Vagina (tissue), 2 donors: ENCODE data around the gene PWWP2B.

Experiments used
- POLR2A ChIP-seq, 2 donors: fragments of 450-650 bp; IDR thresholded peaks; one replicate each; pipeline ENCODE4 v1.6.1; 2017; ENCODE audit warnings: antibody characterized with exemption in 2 of 2, mild to moderate bottlenecking in 2 of 2, moderate library complexity in 2 of 2
- POLR2AphosphoS5 ChIP-seq, 2 donors: sonication (generic); formaldehyde crosslinking; IDR thresholded peaks; one replicate each; pipeline ENCODE4 v1.9.0; 2017; ENCODE audit warnings: antibody characterized with exemption in 2 of 2, mild to moderate bottlenecking in 2 of 2, low read depth in 1 of 2; ENCODE audit not compliant: insufficient read depth in 1 of 2
- TF ChIP-seq, protein P1 (sequence below), 3 experiments: fragments of 450-650 bp in 2 of 3; fragments of 200-600 bp in 1 of 3; sonication (generic) in 1 of 3; IDR thresholded peaks; one replicate each; pipeline ENCODE4 v1.5.1; 2017 to 2019; ENCODE audit warnings: antibody characterized with exemption in 3 of 3, mild to moderate bottlenecking in 2 of 3, moderate library complexity in 2 of 3

DNA sequence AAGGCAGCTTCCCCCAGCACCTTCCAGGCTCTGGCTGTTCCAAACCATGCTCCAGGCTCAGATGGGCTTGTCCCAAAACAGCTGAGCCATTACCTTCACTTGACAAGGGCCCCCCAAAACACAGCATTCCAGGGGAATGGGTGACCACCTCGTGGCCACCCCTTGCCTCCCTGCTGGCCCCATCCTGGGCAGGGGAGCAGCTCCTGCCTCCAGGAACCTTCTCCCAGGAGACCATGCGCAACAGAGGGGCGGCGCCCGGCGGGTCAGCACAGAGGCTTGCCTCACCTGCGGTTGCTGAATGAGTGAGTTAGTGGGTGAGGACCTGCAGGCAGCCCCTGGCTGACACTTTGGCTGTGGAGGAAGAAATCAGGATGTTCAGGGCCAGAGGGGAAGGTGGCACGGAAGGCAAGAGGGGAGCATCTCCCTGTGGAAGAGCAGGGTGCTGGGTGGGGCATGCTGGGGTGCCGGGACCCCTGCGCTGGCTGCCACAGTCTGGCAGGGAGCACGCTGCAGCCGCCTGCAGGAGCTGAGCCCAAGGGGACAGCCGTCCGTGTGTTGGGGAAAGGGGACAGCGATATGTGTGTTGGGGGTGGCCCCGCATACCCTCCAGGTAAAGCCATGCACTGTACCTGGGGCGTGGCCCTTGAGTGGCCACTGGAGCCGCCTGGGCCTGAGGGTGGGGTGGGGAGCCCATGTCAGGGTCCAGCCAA, 54.7 kb downstream of the PWWP2B start:
- TF ChIP-seq, protein P1, sequence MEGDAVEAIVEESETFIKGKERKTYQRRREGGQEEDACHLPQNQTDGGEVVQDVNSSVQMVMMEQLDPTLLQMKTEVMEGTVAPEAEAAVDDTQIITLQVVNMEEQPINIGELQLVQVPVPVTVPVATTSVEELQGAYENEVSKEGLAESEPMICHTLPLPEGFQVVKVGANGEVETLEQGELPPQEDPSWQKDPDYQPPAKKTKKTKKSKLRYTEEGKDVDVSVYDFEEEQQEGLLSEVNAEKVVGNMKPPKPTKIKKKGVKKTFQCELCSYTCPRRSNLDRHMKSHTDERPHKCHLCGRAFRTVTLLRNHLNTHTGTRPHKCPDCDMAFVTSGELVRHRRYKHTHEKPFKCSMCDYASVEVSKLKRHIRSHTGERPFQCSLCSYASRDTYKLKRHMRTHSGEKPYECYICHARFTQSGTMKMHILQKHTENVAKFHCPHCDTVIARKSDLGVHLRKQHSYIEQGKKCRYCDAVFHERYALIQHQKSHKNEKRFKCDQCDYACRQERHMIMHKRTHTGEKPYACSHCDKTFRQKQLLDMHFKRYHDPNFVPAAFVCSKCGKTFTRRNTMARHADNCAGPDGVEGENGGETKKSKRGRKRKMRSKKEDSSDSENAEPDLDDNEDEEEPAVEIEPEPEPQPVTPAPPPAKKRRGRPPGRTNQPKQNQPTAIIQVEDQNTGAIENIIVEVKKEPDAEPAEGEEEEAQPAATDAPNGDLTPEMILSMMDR (IDR thresholded peaks at IDR 0.05), result no peak
- TF ChIP-seq POLR2AphosphoS5 (IDR thresholded peaks at IDR 0.05; ENCODE audit: insufficient read depth in 1 of 2, low read depth in 1 of 2), result no peak
- no peak for TF ChIP-seq POLR2A (IDR thresholded peaks at IDR 0.05)
